M059J (cell line): ENCODE data around the gene RPP30. TPM values are rescaled to one million over a fixed set of nuclear protein-coding genes. Genes with fewer than 3 reads are reported as not detected.
"Not testable (repeated sequence)": the region's sequence is repeated elsewhere in the genome, so short reads cannot be mapped to it uniquely, and the experiment has no call there.

Experiments
- DNase-seq: peaks from one replicate; pipeline ENCODE4 v3.0.0-alpha.2; 2012; ENCODE audit warnings: low read depth
- total RNA-seq: library from RNA; depleted of rRNA; stranded (reverse); fragments of >200 nt; shearing (Covaris generic); gene quantifications from 2 replicates; pipeline ENCODE4 v1.2.3, GENCODE V29; 2014; rRNA removed

Gene RPP30
- total RNA-seq, 1 experiment from 2014 or later = 121 TPM

DNA sequence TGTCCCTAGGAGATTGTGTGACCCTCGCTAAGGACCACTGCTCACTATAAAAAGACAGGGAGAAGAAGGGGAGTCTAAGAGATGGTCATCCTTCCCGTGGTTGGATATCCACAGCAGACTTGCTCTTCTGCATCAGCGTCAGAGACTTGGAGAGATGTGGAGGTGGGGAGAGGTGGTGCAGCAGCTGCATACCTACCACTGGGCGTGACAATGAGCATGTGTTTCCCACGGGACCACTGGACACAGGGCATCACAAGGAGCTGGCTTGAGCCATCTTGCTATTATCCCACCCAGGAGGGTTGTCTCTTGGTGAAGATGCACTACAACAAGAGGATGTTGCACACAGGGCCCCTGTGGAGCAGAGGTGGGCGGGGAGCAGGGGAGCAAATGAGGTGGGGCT, 67.9 kb downstream of the RPP30 start:
- DNase-seq = no peak

DNA sequence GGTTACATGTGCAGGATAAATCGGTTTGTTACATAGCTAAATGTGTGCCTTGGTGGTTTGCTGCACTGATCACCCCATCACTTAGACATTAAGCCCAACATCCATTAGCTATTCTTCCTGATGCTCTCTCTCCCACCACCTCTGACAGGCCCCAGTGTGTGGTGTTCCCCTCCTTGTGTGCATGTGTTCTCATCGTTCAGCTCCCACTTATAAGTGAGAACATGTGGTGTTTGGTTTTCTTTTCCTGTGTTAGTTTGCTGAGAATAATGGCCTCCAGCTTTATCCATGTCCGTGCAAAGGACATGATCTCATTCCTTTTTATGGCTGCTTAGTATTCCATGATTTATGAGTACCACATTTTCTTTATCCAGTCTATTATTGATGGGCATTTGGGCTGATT, 71.2 kb downstream of the RPP30 start:
- DNase-seq = not testable (repeated sequence)

DNA sequence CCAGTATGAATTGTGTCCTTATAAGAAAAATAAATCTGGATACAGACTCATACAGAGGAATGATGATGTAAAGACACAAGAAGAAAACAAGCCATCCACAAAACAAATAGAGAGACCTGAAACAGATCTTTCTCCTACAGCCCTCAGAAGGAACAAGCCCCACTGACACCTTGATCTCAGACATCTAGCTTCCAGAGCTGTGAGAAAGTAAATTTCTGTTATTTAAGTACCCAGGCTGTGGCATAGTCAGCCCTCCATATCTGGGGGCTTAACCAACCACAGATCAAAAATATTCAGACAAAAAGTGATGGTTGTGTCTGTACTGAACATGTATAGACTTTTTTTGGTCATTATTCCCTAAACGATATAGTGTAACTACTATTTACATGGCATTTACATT, 73.0 kb downstream of the RPP30 start:
- no peak for DNase-seq

DNA sequence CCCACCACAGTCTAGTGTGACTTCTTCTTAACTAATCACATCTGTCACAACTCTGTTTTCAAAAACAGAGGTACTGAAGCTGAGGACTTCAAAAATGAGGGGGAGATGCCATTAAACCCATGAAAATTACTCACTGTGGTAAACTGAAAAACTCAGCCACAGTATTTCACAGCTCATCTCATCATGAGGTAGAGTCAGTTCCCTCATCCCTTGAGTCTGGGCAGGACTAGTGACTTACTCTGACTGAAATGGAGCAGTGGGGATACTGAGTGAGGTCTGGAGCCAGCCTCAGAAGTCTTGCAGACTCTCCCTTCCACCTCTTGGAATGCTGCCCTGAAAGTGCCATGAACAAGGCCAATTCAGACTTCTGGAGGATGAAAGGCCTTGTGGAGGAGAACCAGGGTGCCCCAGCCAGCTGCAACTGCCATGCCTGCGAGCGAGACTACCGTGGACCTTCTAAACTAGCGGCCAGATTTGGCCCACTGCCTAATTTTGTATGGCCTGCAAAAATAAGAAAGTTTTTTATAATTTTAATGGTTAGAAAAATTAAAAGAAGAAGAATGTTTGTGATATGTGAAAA, 73.8 kb downstream of the RPP30 start:
- peak; percentile 45 for DNase-seq

DNA sequence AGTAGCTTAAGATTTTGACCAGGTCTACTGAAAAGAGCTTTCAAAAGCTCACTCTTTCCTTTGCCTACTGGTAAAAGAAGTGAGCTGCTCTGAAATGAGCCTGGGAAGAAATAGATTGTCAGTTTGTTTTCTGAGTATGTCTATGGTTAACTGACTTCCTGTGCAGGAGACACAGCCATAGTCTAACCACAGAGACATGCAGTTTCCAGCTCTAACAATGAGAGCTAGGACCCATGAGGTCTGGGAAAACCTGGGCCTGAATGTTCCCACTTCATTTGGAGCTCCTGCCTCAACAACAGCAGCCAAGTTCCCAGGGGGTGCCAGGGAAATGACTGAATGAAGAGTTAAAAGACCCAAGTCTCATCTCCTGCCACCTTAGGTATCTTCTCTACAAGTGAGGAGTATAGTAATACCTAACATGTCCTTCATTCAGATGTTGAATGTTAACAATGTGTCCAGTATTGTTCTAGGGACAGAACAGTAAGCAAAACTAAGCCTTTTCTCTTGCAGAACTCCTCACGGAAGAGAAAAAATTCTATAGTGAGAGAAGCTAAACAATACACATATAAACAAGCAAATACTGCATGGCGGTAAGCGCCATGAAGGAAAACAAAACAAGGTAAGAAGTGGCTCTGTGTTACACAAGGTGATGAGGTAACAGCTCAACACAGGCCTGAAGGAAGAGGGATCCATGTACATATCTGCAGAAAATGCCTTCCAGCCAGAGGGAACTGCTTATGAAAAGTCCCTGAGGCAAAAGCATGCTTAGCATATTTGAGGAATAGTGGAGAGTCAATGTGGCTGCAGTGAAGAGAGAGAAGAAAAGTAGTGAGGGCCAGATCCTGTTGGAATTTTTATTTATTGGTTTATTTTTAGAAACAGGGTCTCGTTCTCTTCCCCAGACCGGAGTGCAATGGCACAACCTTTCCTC, 75.5 kb downstream of the RPP30 start:
- DNase-seq = peak; percentile 72

Other genes starting within 250 kb of the RPP30 start
- 20.5 and 36.5 TPM in 2 replicates for gene HTR7, start 13.9 kb upstream of the RPP30 start, total RNA-seq
- 32.4 and 40.0 TPM in 2 replicates for gene ANKRD1, start 49.1 kb downstream of the RPP30 start, total RNA-seq